Epithelial cell of esophagus (primary cell): ENCODE measurements around the gene CNOT3.
"Not testable (repeated sequence)": the region's sequence is repeated elsewhere in the genome, so short reads cannot be mapped to it uniquely, and the experiment has no call there.

Source experiments
- DNase-seq: peaks from one replicate; pipeline ENCODE4 v3.0.0; 2010; ENCODE audit warnings: low read depth
- H3K4me3 ChIP-seq: 2 replicates; pipeline ENCODE4 v1.5.1; 2011; ENCODE audit warnings: mild to moderate bottlenecking, low read length, control low read depth
- CTCF ChIP-seq: IDR thresholded peaks from 2 replicates; pipeline ENCODE4 v1.5.1; 2011; ENCODE audit warnings: low read depth, mild to moderate bottlenecking, low read length, control low read depth, inconsistent platforms; ENCODE audit not compliant: insufficient read depth; ENCODE audit errors: missing control alignments

The CNOT3 gene

GRCh38 chr19:54137699-54138488 is at the start of gene CNOT3:
Gene CNOT3, plus strand, starts transcription at chr19:54137762. Its CDS starts 5,217 bp downstream, at chr19:54142979.
- H3K4me3 ChIP-seq, result peak within 1 kb of the TSS; percentile 67
- no peak for TF ChIP-seq CTCF
- DNase-seq, result no peak

- TF ChIP-seq CTCF, result no peak
- H3K4me3 ChIP-seq, result no peak overlapping the region
- no peak for DNase-seq
Measured at GRCh38 chr19:54094426-54095000, 43.0 kb upstream of the CNOT3 start.

- no peak for TF ChIP-seq CTCF
- H3K4me3 ChIP-seq, result peak overlapping the region; percentile 16
- no peak for DNase-seq
Measured at GRCh38 chr19:54095136-54095858, 42.3 kb upstream of the CNOT3 start.

- peak overlapping the region; percentile 30 for H3K4me3 ChIP-seq
- DNase-seq, result peak; percentile 50
Measured at GRCh38 chr19:54095859-54096616, 41.5 kb upstream of the CNOT3 start.

- peak; percentile 29 for DNase-seq
- peak overlapping the region; percentile 30 for H3K4me3 ChIP-seq
- peak; percentile 52 for TF ChIP-seq CTCF
Measured at GRCh38 chr19:54096617-54097106, 40.9 kb upstream of the CNOT3 start.

GRCh38 chr19:54099190-54099902 is 38.2 kb upstream of the CNOT3 start:
- no peak for TF ChIP-seq CTCF
- H3K4me3 ChIP-seq, result no peak overlapping the region
- DNase-seq, result no peak

GRCh38 chr19:54099903-54100255 is 37.7 kb upstream of the CNOT3 start:
- not testable (repeated sequence) for H3K4me3 ChIP-seq, DNase-seq
